ENCODE measurements around the gene NAP1L1.

GRCh38 chr12:76108356-76108755 is 23.9 kb upstream of the NAP1L1 start:
- TF ChIP-seq EZH2 (IDR thresholded peaks at IDR 0.05; ENCODE audit: low read depth), result no peak
- TF ChIP-seq CTCF (conservative IDR thresholded peaks at IDR 0.05), result no peak

Data from PC-9 (cell line).